Measurements from ENCODE around the gene OR52E1. TPM values are rescaled to one million over a fixed set of nuclear protein-coding genes. Genes with fewer than 3 reads are reported as not detected.
"Not testable (repeated sequence)": the region's sequence is repeated elsewhere in the genome, so short reads cannot be mapped to it uniquely, and the experiment has no call there.

Gene OR52E1
- total RNA-seq: not detected in 2 replicates

DNA sequence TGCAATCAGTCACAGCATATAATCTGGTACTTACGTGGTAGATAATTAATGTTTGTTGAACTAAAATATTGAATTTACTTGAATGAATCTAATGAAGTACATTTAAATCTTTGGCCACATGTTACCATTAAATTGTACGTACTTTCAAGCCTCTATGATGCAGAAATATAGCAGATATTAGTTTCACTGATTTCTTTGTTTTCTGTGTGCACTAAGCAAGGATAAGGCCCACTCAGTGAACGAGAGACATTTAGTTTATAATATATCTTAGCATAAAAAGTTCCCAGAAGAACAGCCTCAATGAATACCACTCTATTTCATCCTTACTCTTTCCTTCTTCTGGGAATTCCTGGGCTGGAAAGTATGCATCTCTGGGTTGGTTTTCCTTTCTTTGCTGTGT, at the start of gene OR52E1:
OR52E1 (plus strand) TSS at position 301 of the 400 bp plus-strand sequence.
- DNase-seq (ENCODE audit: low spot score): no peak
- Mint-ChIP-seq H3K4me3 (no peak within 1 kb of the TSS), H3K27ac (no peak within 1 kb of the TSS), H3K9me3 (no peaks in the 10 kb centered on the region), H3K4me1 (ENCODE audit: low read depth) (no peaks in the 10 kb centered on the region), H3K27me3 (ENCODE audit: insufficient read depth) (no peaks in the 10 kb centered on the region), H3K36me3 (ENCODE audit: low read depth) (no peaks in the 10 kb centered on the region)
- intact Hi-C loops (cut with micrococcal nuclease): no loop called here

DNA sequence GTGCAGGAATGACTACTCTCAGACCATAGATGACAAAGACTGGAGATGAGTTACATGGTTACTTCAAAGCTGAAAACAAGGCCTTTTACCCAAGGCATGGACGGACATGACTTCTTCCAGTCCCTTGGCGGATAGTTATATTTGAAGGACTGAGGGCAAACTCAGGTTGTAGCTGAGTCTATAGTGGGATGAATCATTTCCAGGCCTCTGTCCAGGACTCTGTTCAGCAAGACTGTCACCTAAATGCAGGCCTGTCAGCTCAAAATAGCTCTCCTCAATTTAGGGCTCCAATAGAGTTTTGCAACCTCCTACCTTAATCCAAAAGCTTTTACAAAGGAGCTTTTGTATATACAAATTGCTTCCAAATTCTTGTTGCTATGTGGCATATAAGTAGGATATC, 47.4 kb upstream of the OR52E1 start:
- Mint-ChIP-seq H3K9me3 (peaks cover 15% of the 10 kb centered on the region), H3K4me1 (ENCODE audit: low read depth) (no peaks in the 10 kb centered on the region), H3K27me3 (ENCODE audit: insufficient read depth) (no peaks in the 10 kb centered on the region), H3K27ac (no peak overlapping the region), H3K4me3 (no peak overlapping the region), H3K36me3 (ENCODE audit: low read depth) (no peaks in the 10 kb centered on the region)
- no peak for DNase-seq (ENCODE audit: low spot score)
- intact Hi-C loops (cut with micrococcal nuclease): no loop called here

DNA sequence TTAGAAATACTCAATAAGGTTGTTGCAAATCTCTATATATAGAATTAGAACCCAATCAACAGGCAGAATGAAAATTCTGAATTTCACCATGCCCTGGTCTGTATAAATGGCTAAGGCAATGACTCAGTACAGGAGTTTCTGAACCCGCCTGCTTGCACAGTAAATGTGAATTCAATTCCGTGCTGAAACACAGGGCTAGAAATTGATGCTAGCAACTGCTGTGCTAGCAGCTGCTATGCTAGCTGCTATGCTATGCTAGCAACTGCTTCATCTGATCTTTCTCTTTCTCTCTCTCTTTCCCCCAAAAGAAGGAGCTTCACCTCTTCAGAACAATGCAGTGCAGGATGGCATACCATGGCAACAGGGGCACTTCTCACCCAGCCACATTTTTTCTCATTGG, 32.7 kb upstream of the OR52E1 start:
- H3K4me1 Mint-ChIP-seq (ENCODE audit: low read depth): no peaks in the 10 kb centered on the region
- H3K9me3 Mint-ChIP-seq: no peaks in the 10 kb centered on the region
- no peak overlapping the region for H3K27ac Mint-ChIP-seq
- intact Hi-C loops (cut with micrococcal nuclease): no loop called here
- no peak overlapping the region for H3K4me3 Mint-ChIP-seq
- no peaks in the 10 kb centered on the region for H3K36me3 Mint-ChIP-seq (ENCODE audit: low read depth)
- no peak for DNase-seq (ENCODE audit: low spot score)
- no peaks in the 10 kb centered on the region for H3K27me3 Mint-ChIP-seq (ENCODE audit: insufficient read depth)

DNA sequence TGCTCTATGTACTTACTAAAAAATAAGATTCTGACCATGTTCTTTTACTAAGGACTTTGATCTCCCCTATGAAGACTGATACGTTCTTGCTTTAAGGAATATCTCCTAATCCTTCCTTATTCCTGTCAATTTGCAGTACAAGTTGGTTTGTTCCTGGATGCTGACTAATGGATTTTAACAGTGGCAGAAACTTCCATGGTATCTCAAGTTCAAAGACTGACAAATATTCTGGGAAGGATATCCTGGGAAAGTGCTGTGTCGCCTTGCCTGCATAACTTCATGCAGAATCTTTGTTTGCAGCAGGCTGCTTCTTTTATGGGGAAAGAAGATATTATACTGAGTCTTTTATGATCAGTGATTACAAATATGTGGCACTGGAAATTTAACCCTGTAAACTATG, 31.4 kb upstream of the OR52E1 start:
- H3K4me1 Mint-ChIP-seq (ENCODE audit: low read depth): no peaks in the 10 kb centered on the region
- H3K27ac Mint-ChIP-seq: no peak overlapping the region
- no peaks in the 10 kb centered on the region for H3K36me3 Mint-ChIP-seq (ENCODE audit: low read depth)
- no peaks in the 10 kb centered on the region for H3K27me3 Mint-ChIP-seq (ENCODE audit: insufficient read depth)
- no peak overlapping the region for H3K4me3 Mint-ChIP-seq
- no peaks in the 10 kb centered on the region for H3K9me3 Mint-ChIP-seq
- DNase-seq (ENCODE audit: low spot score): no peak
- intact Hi-C loops (cut with micrococcal nuclease): no loop called here

DNA sequence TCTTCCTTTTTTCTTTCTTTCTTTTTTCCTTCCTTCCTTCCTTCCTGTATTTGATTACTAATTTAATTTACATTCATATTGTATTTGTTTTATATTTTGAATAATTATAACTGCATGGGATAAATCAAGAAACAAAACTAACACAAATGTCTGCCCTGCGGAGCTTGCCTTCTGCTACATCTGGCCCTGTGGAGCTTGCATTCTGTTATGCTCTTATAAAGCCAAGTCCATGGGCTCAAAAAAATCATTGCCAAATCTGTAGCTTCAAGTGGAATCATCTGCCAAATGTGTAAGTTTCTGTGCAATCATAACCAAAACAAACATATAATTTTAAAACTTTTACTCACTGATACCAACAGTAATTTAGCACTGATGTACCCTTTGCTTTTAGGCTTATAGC, 31.0 kb upstream of the OR52E1 start:
- no peak overlapping the region for H3K4me3 Mint-ChIP-seq
- intact Hi-C loops (cut with micrococcal nuclease): no loop called here
- H3K27me3 Mint-ChIP-seq (ENCODE audit: insufficient read depth): no peaks in the 10 kb centered on the region
- no peak overlapping the region for H3K27ac Mint-ChIP-seq
- no peaks in the 10 kb centered on the region for H3K36me3 Mint-ChIP-seq (ENCODE audit: low read depth)
- H3K4me1 Mint-ChIP-seq (ENCODE audit: low read depth): no peaks in the 10 kb centered on the region
- no peak for DNase-seq (ENCODE audit: low spot score)
- no peaks in the 10 kb centered on the region for H3K9me3 Mint-ChIP-seq

DNA sequence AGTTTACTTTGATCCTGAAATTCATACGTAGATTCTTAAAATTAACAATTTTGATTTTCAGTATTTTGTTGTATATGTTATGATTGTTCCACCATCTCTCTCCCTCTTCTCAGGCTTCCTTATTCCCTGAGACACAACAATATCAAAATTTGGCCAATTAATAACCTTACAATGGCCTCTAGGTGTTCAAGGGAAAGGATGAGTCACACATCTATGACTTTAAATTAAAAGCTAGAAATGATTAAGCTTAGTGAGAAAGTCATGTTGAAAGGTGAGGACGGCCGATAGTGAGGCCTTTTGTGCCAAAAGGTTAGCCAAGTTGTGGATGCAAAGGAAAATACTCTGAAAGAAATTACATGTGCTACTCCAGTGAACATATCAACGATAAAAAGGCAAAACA, 28.5 kb upstream of the OR52E1 start:
- no peak for DNase-seq (ENCODE audit: low spot score)
- Mint-ChIP-seq H3K9me3 (no peaks in the 10 kb centered on the region), H3K27ac (no peak overlapping the region), H3K36me3 (ENCODE audit: low read depth) (no peaks in the 10 kb centered on the region), H3K4me1 (ENCODE audit: low read depth) (no peaks in the 10 kb centered on the region), H3K4me3 (no peak overlapping the region), H3K27me3 (ENCODE audit: insufficient read depth) (no peaks in the 10 kb centered on the region)
- intact Hi-C loops (cut with micrococcal nuclease): no loop called here

DNA sequence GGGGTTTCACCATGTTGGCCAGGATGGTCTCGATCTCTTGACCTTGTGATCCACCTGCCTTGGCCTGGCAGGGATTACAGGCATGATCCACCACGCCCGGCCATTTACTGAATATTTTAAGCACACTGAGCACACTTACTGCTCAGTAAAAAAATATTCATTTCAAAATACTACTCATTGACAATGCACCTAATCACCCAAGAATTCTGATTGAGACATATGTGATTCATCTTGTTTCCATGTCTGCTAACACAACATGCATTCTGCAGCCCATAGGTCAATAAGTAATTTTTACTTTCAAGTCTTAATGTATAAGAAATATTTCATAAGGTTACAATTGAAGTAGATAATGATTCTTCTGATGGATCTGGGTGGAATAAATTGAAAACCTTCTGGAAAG, 27.3 kb upstream of the OR52E1 start:
- Mint-ChIP-seq H3K27ac (no peak overlapping the region), H3K4me1 (ENCODE audit: low read depth) (no peaks in the 10 kb centered on the region), H3K36me3 (ENCODE audit: low read depth) (no peaks in the 10 kb centered on the region), H3K4me3 (no peak overlapping the region), H3K27me3 (ENCODE audit: insufficient read depth) (no peaks in the 10 kb centered on the region), H3K9me3 (no peaks in the 10 kb centered on the region)
- intact Hi-C loops (cut with micrococcal nuclease): no loop called here
- DNase-seq (ENCODE audit: low spot score): no peak

DNA sequence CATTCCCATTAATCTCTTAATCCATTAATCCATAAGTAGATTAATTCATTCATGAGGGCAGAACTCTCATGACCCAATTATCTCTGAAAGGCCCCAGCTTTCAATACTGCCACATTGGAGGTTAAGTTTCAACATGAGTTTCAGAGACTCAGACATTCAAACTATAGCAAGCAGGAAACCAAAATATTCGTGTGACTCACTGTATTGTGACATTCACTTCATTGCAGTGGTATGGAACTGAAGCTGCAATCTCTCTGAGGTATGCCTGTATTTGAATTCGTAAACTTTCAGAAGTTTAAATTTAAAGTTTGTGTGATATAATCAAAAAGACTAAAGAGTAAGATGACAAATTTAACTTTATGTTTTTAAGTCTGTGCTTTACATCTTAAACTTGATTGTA, 26.0 kb upstream of the OR52E1 start:
- DNase-seq (ENCODE audit: low spot score): no peak
- no peaks in the 10 kb centered on the region for H3K27me3 Mint-ChIP-seq (ENCODE audit: insufficient read depth)
- H3K4me3 Mint-ChIP-seq: no peak overlapping the region
- no peaks in the 10 kb centered on the region for H3K4me1 Mint-ChIP-seq (ENCODE audit: low read depth)
- no peak overlapping the region for H3K27ac Mint-ChIP-seq
- intact Hi-C loops (cut with micrococcal nuclease): no loop called here
- H3K36me3 Mint-ChIP-seq (ENCODE audit: low read depth): no peaks in the 10 kb centered on the region
- no peaks in the 10 kb centered on the region for H3K9me3 Mint-ChIP-seq

DNA sequence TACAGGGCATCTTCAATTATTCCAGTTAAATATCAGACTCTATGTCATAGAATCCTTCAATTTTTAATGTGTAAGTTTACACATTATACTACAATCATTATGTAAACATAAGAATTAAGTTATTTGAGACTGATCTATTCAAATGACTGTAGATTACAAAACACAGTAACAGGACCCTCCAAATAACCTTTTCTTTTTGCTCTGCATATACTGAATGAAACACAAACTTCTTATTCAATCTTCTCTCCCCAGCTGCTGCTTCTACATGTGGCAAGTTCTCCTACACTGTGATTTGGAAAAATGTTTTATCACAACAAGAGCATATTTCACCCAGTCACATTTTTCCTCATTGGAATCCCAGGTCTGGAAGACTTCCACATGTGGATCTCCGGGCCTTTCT, 23.1 kb upstream of the OR52E1 start, which contains the start of gene OR52J3:
OR52J3 (plus strand) TSS at position 301 of the 400 bp plus-strand sequence; CDS start at position 301, 0 bp downstream.
- Mint-ChIP-seq H3K36me3 (ENCODE audit: low read depth) (no peaks in the 10 kb centered on the region), H3K4me1 (ENCODE audit: low read depth) (no peaks in the 10 kb centered on the region), H3K27ac (no peak within 1 kb of the TSS), H3K27me3 (ENCODE audit: insufficient read depth) (no peaks in the 10 kb centered on the region), H3K9me3 (no peaks in the 10 kb centered on the region), H3K4me3 (no peak within 1 kb of the TSS)
- DNase-seq (ENCODE audit: low spot score): no peak
- intact Hi-C loops (cut with micrococcal nuclease): no loop called here

DNA sequence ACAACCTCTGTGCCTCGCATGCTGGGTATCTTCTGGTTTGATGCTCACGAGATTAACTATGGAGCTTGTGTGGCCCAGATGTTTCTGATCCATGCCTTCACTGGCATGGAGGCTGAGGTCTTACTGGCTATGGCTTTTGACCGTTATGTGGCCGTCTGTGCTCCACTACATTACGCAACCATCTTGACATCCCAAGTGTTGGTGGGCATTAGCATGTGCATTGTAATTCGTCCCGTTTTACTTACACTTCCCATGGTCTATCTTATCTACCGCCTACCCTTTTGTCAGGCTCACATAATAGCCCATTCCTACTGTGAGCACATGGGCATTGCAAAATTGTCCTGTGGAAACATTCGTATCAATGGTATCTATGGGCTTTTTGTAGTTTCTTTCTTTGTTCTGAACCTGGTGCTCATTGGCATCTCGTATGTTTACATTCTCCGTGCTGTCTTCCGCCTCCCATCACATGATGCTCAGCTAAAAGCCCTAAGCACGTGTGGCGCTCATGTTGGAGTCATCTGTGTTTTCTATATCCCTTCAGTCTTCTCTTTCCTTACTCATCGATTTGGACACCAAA, 22.5 kb upstream of the OR52E1 start:
- intact Hi-C loops (cut with micrococcal nuclease): no loop called here
- no peaks in the 10 kb centered on the region for H3K27me3 Mint-ChIP-seq (ENCODE audit: insufficient read depth)
- no peak overlapping the region for H3K27ac Mint-ChIP-seq
- H3K36me3 Mint-ChIP-seq (ENCODE audit: low read depth): no peaks in the 10 kb centered on the region
- no peak overlapping the region for H3K4me3 Mint-ChIP-seq
- H3K4me1 Mint-ChIP-seq (ENCODE audit: low read depth): no peaks in the 10 kb centered on the region
- no peak for DNase-seq (ENCODE audit: low spot score)
- H3K9me3 Mint-ChIP-seq: no peaks in the 10 kb centered on the region

DNA sequence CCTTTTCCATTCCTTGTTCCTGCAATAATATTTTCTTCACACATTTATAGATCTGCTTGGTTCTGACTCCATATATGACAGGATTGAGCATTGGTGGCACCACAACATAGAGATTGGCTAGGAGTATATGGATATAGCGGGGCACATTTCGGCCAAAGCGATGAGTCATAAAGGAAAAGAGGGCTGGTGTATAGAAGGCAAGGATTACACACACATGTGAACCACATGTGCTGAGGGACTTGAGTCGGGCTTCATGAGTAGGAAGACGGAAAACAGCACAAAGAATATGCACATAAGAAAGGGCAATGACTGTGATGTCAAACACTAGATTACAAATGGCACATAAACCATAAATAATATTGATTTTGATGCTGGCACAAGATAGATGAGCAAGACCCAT, 10.7 kb upstream of the OR52E1 start:
- H3K9me3 Mint-ChIP-seq; DNase-seq (ENCODE audit: low spot score); intact Hi-C loops (cut with micrococcal nuclease); H3K4me1 Mint-ChIP-seq (ENCODE audit: low read depth); H3K4me3 Mint-ChIP-seq; H3K27ac Mint-ChIP-seq; H3K27me3 Mint-ChIP-seq (ENCODE audit: insufficient read depth); H3K36me3 Mint-ChIP-seq (ENCODE audit: low read depth): not testable (repeated sequence)

DNA sequence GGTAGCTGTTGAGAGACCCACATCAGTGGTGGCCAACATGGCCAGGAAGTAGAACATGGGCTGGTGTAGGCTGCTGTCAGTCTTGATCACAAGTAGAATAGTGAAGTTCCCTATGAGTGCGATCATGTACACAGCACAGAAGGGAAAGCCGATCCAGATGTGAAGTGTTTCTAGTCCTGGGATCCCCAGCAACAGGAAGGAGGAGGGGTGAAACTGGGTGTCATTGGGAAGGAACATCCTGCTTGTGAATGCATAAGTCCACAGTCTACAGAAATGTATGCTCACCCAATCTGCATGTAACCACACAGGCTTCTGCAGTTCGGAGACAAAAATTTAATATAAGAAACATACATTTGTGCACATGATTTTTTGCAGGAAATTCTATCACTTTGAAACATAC, 10.0 kb upstream of the OR52E1 start, which contains the start of gene OR52E2:
OR52E2 (minus strand) TSS at position 237 of the 400 bp plus-strand sequence; CDS start at position 237, 0 bp downstream.
- intact Hi-C loops (cut with micrococcal nuclease): no loop called here
- no peaks in the 10 kb centered on the region for H3K36me3 Mint-ChIP-seq (ENCODE audit: low read depth)
- H3K9me3 Mint-ChIP-seq: no peaks in the 10 kb centered on the region
- no peaks in the 10 kb centered on the region for H3K27me3 Mint-ChIP-seq (ENCODE audit: insufficient read depth)
- no peak for DNase-seq (ENCODE audit: low spot score)
- no peak within 1 kb of the TSS for H3K27ac Mint-ChIP-seq
- H3K4me1 Mint-ChIP-seq (ENCODE audit: low read depth): no peaks in the 10 kb centered on the region
- H3K4me3 Mint-ChIP-seq: no peak within 1 kb of the TSS

DNA sequence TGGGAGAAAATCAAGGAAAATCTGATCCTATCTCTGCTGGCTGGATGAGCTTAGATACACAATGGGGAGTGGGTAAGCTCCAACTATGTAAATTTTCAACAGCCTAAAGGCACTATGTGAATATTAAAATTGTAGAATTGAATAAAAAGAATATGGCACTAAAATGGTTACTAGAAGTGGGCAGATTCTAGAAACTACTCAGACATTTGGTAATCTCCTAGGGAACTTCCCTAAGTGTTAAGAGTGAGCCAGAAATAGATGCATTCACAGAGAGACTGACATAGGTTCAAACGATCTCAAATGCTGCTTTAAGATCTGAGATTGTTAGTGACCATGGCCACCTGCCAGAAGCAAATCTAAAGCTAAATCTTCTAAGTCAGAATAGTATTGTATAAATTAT, 4.3 kb upstream of the OR52E1 start:
- Mint-ChIP-seq H3K4me1 (ENCODE audit: low read depth) (no peaks in the 10 kb centered on the region), H3K36me3 (ENCODE audit: low read depth) (no peaks in the 10 kb centered on the region), H3K27ac (no peak overlapping the region), H3K9me3 (no peaks in the 10 kb centered on the region), H3K27me3 (ENCODE audit: insufficient read depth) (no peaks in the 10 kb centered on the region), H3K4me3 (no peak overlapping the region)
- intact Hi-C loops (cut with micrococcal nuclease): no loop called here
- no peak for DNase-seq (ENCODE audit: low spot score)

DNA sequence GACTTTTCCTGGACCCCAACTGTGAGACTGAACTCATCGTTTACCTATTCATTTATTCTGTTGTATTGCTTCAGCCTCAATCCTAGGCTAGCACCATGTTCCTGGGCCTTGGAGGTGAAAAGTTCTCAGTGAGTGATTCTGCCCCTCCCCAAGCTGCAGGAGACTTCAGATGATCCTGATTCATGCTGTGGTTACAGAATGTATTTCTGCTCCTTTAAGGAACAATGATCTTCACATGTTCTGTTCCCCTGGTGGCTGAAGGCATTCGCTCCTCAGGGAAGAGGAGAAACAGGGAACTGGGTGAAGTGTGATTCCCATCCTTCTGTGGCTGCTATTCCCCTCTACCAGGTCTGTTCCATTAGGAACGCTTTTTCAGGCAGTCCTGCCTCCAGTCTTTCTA, 2.4 kb downstream of the OR52E1 start:
- Mint-ChIP-seq H3K27ac (no peak overlapping the region), H3K4me1 (ENCODE audit: low read depth) (no peaks in the 10 kb centered on the region), H3K9me3 (no peaks in the 10 kb centered on the region), H3K4me3 (no peak overlapping the region), H3K36me3 (ENCODE audit: low read depth) (no peaks in the 10 kb centered on the region), H3K27me3 (ENCODE audit: insufficient read depth) (no peaks in the 10 kb centered on the region)
- DNase-seq (ENCODE audit: low spot score): no peak
- intact Hi-C loops (cut with micrococcal nuclease): no loop called here

Data from activated T-helper 1 cell treated with anti-CD3 and anti-CD28 coated beads, Interleukin-12 subunit alpha, Interleukin-12 subunit beta, Interleukin-2, Interleukin-4 antibody, amounts not matched to agents 30 ng/mL and 10 ng/mL and 1 ng/mL, durations not matched to agents 14 hours and 24 hours and 36 hours (primary cell).